Measurements from ENCODE around the gene AKAP17A.

DNA sequence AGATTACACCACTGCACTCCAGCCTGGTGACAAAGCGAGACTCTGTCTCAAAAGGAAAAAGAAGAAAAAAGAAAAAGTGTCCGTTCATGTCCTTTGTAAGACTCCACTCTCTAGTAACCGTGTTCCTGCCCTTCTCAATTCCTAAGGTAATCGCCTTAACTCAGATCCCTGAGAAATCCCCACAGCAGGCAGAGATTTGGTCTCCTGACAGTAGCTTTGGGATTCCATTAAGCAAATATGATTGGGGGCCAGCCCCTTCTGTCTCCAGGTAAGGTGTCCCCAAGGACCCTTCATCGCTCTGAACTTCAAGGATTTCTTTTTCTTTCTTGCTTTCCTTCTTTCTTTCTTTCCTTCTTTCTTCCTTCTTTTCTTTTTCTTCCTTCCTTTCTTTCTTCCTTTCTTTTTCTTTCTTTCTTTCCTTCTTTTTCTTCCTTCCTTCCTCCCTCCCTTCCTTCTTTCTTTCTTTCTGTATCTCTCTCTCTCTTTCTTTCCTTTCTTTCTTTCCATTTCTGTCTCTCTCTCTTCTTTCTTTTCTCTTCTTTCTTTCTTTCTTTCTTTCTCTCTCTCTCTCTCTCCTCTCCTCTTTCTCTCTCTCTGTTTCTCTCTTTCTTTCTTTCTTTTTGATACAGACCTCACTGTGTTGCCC, 21.4 kb downstream of the AKAP17A start:
- TF ChIP-seq MYC (IDR thresholded peaks at IDR 0.05; ENCODE audit: low read depth, low read length) (no peak), POLR2A (IDR thresholded peaks at IDR 0.05; ENCODE audit: extremely low read depth, insufficient read length) (no peak)
- TF ChIP-seq, protein P1, sequence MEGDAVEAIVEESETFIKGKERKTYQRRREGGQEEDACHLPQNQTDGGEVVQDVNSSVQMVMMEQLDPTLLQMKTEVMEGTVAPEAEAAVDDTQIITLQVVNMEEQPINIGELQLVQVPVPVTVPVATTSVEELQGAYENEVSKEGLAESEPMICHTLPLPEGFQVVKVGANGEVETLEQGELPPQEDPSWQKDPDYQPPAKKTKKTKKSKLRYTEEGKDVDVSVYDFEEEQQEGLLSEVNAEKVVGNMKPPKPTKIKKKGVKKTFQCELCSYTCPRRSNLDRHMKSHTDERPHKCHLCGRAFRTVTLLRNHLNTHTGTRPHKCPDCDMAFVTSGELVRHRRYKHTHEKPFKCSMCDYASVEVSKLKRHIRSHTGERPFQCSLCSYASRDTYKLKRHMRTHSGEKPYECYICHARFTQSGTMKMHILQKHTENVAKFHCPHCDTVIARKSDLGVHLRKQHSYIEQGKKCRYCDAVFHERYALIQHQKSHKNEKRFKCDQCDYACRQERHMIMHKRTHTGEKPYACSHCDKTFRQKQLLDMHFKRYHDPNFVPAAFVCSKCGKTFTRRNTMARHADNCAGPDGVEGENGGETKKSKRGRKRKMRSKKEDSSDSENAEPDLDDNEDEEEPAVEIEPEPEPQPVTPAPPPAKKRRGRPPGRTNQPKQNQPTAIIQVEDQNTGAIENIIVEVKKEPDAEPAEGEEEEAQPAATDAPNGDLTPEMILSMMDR (IDR thresholded peaks at IDR 0.05; ENCODE audit: low read depth, low read length): no peak

Measured in NB4 (cell line).